AG10803 (cell line): ENCODE results near the gene S100A11.

Source experiments
- DNase-seq: peaks from one replicate; pipeline ENCODE4 v3.0.0; 2010; ENCODE audit warnings: low read depth
- H3K4me3 ChIP-seq: 2 replicates; pipeline ENCODE4 v1.5.1; 2011; ENCODE audit warnings: mild to moderate bottlenecking, low read length, control low read depth
- TF ChIP-seq, protein P1 (sequence below): conservative IDR thresholded peaks from 2 replicates; pipeline ENCODE4 v1.5.1; 2011; ENCODE audit warnings: mild to moderate bottlenecking, low read length, control low read depth, inconsistent platforms

Gene S100A11

GRCh38 chr1:152003846-152004442, 32.9 kb downstream of the S100A11 start:
- DNase-seq, result no peak
- no peak overlapping the region for H3K4me3 ChIP-seq
- TF ChIP-seq, protein P1, sequence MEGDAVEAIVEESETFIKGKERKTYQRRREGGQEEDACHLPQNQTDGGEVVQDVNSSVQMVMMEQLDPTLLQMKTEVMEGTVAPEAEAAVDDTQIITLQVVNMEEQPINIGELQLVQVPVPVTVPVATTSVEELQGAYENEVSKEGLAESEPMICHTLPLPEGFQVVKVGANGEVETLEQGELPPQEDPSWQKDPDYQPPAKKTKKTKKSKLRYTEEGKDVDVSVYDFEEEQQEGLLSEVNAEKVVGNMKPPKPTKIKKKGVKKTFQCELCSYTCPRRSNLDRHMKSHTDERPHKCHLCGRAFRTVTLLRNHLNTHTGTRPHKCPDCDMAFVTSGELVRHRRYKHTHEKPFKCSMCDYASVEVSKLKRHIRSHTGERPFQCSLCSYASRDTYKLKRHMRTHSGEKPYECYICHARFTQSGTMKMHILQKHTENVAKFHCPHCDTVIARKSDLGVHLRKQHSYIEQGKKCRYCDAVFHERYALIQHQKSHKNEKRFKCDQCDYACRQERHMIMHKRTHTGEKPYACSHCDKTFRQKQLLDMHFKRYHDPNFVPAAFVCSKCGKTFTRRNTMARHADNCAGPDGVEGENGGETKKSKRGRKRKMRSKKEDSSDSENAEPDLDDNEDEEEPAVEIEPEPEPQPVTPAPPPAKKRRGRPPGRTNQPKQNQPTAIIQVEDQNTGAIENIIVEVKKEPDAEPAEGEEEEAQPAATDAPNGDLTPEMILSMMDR, result peak; percentile 28; the same call in 1 of the 2 replicates

GRCh38 chr1:152002960-152003359, 33.8 kb downstream of the S100A11 start:
- TF ChIP-seq, protein P1, result no peak
- no peak overlapping the region for H3K4me3 ChIP-seq
- DNase-seq, result no peak

DNA sequence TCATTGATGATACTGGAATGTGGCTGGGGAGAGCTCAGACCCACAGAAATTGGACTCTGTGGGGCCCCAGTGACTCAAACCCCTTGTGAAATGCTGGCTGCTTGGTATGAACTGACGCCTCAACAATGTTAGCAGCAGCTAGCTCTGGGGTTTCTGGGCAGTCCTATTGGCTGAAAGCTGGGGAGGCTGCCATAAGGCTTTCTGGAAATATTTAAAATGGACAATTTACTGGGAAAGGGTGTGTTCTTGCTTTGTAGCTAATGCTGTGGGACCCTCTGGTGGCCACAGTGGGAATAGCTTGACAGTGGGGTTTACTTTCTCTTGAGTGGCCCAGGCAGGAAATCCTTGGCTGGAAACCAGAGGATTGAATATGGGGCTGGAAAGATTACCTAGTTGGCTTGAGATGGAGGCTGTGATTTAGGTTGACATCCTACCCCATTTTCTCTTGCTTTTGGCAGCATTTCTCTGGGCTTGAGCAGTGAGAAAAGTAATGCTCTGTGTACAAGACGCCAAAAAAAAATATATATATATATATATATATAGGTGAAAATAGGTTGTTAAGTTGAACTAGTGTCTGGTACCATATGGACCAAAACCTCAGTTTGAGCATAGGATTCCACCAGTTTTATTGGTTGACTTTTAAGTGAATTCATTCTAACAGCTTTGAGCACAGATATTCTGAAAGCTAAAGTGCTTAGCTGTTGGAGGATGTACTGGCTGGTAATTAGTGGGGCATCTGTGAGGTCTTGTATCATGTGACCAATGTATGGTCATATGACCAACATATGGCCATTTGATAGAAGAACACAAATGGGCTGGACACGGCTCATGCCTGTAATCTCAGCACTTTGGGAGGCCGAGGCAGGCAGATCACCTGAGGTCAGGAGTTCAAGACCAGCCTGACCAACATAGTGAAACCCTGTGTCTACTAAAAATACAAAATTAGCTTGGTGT, 34.9 kb downstream of the S100A11 start:
- TF ChIP-seq, protein P1, result peak; percentile 99
- peak; percentile 99 for DNase-seq
- no peak overlapping the region for H3K4me3 ChIP-seq

DNA sequence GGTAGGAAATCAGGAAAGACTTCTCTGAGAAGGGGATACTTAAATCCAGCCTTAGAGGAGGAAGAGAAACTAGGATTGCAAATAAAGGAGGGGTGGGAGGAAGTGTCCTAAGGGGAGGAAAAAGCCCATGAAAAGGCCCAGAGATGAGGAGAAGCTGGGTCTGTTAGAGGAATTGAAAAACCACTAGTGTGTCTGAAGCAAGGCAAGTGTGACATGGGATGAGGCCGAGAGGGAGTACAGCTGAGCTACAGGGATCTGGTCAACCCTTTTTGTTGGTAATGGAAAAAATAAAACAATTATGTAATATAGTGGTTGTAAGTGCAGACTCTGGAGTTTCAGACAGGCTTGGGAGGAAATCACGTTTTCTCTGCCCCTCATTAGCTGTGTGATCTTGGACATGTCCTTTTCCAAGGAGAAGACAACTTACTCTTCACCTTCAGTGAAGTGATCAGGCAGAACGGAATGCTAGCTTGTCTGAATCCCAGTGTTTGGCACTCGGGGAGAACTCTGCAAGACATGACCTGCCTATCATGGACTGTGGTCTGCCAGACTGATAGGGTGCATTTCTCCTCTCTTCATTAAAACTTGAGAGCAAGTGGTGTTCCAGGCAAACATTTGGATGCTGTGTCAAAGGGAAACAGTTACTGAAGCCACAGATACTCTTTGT, 35.7 kb downstream of the S100A11 start:
- peak overlapping the region; percentile 13; the same call in 1 of the 2 replicates for H3K4me3 ChIP-seq
- TF ChIP-seq, protein P1, result no peak

GRCh38 chr1:151998611-151999362, 38.0 kb downstream of the S100A11 start:
- DNase-seq, result no peak
- TF ChIP-seq, protein P1, result no peak
- H3K4me3 ChIP-seq, result no peak overlapping the region

More for the DNA sequence above, 35.7 kb downstream of the S100A11 start:
- DNase-seq, result no peak

DNA sequence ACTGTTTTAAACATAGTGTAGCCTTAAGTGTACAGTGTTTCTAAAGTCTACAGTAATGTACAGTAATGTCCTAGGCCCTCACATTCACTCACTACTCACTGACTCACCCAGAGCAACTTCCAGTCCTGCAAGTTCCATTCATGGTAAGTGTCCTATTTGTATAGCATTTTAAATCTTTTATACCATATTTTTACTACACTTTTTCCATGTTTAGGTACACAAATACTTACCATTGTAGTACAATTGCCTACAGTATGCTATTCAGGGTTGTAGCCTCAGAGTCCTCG, 39.6 kb downstream of the S100A11 start:
- H3K4me3 ChIP-seq, result no peak overlapping the region
- TF ChIP-seq, protein P1, result no peak; the same call in 1 of the 2 replicates
- no peak for DNase-seq
